HG03439 (cell line): ENCODE data around the gene ARFRP1.
A peak's percentile ranks its signal among the peaks of the same experiment; 100 is the strongest.

Experiments used
- ATAC-seq: cut with Tn5 transposase; IDR thresholded peaks from one replicate; pipeline ENCODE4 v1.9.1; 2021; ENCODE audit warnings: mild to moderate bottlenecking, moderate library complexity; ENCODE audit not compliant: unreplicated experiment

The ARFRP1 gene, protein sequence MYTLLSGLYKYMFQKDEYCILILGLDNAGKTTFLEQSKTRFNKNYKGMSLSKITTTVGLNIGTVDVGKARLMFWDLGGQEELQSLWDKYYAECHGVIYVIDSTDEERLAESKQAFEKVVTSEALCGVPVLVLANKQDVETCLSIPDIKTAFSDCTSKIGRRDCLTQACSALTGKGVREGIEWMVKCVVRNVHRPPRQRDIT

DNA sequence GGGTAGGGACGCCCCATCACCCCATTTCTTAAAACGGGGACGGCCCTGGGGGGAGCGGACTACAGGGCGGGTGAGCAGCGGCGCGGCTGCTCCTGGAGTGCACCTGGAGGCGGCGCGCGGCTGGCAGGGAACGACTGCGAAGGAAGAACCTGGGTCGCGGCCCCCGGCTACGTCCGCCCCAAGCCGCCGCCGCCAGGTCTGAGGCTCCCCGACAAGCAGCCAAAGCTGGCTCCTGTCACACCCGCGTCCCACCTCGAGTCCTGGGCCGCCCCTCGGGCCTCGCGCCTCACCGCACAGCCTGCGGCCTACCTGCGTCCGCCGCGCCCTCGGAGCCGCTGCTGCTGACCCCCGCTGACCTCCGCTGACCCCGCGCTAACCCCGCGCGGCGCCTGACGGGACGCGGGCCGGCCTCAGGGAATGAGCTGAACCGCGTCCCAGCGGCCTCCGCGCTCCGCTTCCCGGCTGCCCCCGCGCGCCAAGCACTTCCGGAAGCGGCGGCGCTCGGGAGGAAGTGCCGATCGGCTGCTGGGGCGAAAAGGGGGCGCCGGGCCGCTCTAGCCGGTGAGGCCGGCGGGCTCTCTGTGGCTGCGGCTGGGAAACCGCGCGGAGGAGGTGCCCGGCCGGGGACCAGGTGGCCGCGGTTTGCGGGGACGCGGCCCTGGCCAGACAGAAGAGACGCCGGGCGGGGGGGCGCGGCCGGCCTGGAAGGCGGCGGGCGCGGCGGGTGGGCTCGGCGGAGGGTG, at the start of gene ARFRP1, which contains the start of gene ZGPAT:
ARFRP1 (minus strand) TSS at position 419 of the 743 bp plus-strand sequence. CDS start 885 bp downstream, outside the sequence.
ZGPAT (plus strand) TSS at position 482 of the 743 bp plus-strand sequence. CDS start 542 bp downstream, outside the sequence.
- peak; percentile 62 for ATAC-seq

DNA sequence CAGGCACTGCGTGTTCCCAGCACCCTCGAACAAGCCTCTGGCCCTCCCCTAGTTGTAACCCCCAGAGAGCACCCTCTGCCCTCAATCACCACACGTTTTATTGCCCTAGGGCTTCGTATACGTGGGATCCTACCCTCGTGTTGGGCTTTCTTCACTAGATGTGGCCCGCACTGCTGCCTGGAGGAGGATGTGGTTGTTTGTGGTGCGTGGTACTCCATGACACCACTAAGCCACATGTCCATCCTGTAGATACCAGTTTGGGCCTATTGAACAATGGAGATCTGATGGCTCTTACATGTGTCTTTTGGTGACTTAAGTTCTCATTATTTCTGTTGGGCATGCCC, 48.8 kb upstream of the ARFRP1 start:
- no peak for ATAC-seq

DNA sequence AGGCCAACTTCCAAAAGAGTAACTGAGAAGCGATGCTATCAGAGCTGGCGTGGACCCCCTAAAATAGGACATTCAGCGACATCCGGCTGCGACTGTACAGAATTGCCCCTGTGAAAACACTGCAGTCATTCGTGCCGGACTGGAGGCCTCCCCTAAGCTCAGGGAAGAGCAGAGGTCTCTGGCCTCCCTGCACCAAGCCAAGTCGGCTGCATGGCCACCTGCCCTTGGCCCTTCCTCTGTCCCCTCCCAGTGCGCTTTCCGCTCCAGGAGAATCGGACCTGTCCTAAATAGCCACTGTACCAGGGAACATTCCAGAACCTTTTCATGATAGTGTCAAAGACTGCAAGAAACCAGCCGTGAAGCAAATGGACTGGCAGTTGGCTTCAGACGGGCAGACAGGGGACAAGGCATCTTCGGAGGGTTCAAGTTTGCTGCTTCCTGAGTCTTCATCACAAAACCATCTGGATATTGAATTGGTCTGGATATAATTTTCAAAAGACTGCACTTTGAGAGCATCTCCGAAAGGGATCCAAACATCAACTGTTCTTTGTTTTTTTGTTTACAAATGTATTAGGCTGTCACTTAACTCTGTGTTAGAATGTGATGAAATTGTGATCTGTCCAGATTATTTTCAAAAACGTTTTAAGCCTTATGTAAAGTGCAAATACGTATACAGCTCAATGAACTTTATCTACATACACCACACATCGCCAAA, 48.3 kb upstream of the ARFRP1 start:
- no peak for ATAC-seq

DNA sequence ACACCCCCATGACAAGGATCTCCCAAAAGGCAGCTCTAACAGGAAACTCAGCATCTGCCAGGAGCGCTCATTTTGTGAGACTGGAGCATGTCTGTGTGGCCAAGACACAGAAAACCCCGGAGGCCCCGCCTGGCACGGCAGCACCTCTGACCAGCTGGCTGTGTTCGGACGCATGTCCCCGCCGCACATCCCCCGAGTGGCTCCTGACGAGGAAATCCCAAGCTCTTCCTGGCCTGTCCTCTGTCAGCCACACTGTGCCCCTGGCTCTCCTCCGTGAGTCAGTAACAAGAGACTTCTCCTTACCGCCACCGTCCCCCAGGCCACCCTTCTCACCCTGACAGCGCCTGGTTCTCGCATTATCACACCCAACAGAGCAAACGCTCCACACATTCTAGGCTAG, 46.2 kb upstream of the ARFRP1 start:
- ATAC-seq: no peak

DNA sequence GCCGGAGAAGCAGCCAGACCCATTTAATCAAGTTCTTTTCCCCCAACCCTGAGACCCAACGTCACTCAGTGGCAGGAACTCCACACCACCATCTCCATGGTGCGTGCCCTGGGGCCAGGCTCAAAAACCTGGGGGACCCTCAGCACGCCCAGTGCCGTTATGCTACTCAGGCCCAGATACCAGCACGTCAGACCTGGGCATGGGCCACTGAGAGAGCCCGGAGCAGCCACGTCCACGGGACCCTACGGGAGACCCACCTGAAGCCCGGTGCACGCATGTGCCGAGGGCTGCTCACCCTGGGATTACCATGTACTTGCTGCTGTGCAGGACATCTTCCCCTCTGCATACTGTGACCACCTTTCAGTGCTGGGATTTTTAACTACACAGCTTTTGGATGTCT, 45.6 kb upstream of the ARFRP1 start:
- ATAC-seq: no peak

DNA sequence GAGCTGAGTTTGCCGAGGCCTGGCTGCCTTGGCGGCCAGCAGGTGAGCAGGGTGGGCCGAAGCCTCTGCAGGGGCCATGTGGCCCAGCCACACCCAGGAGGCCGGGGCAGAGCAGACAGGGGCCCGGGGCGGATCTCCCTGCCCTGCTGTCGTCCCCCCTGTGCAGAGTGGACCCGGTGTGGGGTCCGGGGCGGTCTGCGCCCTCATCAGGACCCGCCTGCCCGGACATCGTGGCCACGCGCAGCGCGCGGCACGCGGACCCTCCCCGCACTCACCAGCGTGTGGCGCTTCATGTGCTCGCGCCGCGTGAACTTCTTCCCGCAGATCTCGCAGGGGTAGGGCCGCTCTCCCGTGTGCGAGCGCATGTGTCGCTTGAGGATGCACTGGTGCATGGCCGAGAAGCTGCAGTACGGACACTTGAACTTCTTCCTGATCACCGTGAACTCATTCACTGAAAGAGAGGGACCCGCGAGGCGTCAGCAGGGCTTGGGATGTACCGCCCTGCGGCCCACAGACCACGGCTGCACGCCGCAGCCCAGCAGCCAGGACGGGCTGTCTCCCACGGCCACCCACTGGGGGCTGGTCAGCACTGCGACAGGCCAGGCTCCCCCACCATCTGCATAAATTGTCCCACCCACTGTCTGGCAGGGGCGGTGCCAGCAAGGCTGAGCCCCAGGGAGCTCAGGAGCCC, 44.8 kb upstream of the ARFRP1 start:
- no peak for ATAC-seq

DNA sequence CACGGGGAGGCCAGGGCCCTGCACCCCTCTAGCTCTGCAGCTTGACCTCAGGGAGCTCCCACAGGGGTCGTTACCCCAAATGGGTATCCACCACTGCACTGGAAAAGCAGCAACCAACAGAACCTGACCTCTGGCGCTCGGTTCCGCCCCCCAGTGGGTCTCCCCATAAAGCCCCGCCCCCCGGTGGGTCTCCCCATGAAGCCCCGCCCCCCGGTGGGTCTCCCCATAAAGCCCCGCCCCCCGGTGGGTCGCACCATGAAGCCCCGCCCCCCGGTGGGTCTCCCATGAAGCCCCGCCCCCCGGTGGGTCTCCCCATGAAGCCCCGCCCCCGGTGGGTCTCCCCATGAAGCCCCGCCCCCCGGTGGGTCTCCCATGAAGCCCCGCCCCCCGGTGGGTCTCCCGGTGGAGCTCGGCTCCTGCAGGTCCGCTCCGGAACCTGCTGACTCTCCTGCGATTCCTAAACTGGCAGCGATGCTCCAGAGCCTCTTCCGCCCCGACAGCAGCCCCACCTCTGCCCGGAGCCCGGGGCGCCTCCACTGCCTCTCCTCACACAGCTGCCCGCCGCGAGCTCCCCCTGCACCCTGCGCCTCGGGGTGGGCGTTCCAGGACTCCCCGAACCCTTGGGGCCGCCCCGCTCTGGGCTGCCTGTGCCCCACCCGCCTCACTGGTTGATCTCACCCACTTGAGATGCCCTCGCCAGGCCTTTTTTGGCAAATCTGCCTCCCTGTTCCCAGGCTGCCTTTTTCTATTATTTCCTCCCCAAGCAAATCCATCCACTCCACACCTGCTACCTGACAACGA, 43.9 kb upstream of the ARFRP1 start:
- ATAC-seq: no peak

DNA sequence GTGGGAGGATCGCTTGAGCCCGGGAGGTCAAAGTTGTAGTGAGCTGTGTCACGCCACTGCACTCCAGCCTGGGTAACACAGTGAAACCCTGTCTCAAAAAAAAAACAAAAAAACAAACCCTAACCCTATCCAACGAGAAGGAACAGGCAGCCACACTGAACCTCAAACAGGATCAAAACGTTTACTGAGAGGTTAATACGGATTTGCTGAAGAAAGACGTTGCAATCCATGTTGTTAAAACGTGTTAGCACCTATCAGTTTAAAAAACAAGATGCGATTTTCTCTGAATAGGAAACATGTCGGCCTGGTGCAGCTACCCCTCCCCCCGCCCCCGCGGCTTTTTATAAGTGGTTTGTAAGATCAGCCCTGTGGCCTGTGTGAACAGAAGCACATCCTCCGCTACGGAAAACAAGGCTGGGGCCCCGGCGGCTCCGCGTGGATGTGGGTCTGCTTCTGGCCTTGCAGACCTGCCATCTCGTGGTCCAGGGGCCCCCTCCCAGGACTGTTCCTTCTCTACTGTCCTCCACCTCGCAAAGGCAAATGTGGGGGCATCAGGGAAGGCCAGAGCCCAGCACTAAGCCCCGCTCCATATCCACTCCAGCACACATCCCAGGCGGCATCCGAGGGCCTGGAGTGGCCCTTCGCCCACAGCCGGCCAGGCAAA, 43.2 kb upstream of the ARFRP1 start:
- ATAC-seq: no peak

DNA sequence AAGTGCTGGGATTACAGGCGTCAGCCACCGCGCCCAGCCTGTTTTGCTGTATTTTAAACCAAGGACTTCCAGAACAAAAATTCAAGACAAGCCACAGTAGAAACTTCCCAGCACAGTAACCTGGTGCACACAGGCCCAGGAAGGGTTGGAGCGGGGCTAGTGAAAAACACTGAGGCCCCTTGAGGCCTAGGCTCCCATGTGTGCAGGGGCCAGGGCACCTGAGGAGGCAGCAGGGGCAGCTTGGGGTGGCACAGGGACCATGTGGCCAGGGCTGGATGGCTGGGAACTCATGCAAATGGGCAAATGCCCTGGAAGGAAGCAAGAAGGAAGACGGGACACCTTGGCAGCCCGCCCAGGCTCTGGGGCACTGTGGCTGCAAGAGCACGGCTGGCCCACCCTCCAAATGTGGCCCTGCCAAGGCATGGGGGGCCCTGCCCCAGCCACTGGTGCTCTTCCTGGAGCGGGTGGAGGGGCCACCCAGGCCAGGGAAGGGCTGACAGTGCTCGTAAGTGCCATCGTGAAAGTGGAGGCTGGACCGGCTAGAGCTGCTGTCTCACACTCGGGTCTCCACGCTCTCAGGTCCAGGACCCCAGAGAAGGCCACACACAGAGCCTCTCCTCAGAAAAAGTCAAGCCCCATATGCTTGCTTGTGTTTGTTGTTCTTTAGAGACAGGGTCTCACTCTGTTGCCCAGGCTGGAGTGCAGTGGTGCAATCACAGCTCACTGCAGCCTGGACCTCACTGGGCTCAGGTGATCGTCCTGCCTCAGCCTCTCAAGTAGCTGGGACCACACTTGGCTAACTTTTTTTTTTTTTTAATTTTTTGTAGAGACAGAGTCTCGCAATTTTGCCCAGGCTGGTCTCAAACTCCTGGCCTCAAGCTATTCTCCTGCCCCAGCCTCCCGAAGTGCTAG, 42.1 kb upstream of the ARFRP1 start:
- no peak for ATAC-seq

DNA sequence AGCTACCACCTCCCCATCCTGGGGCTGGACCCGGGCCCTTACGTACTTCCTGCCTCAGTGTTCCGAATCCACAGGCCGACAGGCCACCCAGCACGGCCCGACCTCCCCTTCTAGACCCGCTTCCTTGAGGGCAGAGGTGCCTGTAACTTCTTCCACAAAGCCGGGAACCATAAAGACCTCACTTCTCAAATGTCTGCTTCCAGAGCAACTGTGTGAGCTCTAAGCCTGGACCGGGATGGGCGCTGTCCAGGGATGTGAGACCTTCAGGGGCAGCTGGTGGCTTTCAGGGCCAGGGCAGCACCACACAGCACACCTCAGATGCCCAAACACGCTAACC, 41.1 kb upstream of the ARFRP1 start:
- ATAC-seq: no peak

DNA sequence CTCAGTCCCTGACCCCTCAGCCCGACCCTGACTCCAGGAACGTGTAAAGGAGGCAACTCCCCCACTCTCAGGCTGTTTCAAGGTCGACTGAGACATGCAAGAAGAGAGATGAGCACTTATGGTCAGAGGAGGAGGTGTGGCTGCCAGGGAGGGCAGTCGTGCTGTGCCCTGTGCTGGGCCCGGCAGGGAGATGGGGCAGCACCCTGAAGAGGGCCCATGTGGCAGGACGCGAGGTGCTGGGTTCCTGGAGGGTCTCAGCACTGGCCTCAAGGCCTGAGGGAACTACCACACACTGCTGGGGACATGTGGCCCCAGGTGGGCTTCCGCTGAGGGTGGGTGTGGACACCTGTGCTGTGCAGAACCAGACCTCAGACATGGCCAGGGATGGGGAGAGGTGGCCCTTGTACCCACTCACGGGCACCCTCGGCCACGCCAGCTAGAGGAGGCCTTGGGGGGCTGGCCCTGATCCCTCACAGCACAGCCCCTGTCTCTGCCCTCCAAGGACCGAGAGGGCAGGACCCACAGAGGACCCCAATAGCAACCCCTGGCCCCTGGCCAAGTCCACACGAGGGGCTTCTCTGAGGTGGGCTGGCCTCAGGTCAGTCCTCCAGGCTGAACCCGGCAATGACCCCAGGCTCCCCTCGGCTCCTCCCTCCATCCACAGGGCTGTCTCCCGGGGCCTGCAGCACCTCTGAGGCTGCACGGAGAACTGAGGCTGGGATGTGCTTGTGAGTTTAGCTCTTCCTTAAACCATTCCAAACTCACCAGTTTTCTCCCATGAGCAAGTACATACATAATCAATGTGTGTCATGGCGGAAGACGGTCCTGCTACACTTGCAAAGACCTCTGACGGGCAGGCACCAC, 40.5 kb upstream of the ARFRP1 start:
- ATAC-seq: no peak

DNA sequence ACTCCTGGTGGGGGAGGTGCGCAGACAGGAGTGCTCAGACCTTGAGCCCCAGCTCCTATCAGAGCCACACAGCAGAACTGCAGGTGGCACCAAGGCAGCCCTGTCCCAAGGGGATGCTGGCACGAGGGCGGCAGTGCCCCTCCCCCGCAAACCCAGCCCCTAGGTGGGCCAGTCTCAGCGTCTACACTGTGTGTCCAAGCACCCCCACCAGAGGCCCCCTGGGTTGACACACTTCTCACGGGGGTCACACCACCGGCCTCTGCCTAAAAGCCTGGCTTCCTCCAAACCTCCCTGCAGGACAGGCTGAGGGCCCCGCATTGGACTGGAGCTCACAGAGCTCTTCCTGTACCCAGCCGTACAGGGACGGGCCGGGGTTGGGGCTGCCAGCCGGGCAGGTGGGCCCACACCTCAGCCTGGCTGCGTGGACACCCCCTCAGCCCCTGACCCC, 39.9 kb upstream of the ARFRP1 start:
- ATAC-seq: no peak

DNA sequence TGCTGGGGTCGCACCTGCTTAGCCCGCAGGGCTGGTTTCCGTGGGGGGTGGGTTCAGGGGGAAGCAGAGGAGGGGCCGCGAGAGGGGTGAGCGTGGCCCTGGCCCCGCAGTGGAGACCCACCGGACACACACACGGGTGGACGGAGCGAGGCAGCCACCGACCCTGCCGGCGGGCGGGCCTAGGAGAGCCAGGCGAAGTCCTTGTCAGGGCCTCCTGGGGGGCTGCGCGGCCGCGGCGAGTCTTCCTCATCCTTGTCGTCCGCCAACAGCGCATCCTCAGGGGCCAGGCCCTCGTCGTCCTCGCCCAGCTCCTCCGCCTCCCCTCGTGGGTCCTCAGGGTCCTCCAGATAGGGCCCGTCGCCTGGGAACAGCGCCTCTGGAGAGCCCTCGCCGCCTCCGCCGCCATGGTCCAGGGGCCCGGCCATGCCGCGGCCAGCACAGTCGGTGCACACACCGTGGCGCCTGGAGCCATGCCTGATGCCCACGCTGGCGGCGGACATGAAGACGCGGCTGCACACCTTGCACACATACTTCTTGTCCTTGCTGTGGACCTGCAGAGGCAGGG, 39.1 kb upstream of the ARFRP1 start:
- no peak for ATAC-seq

DNA sequence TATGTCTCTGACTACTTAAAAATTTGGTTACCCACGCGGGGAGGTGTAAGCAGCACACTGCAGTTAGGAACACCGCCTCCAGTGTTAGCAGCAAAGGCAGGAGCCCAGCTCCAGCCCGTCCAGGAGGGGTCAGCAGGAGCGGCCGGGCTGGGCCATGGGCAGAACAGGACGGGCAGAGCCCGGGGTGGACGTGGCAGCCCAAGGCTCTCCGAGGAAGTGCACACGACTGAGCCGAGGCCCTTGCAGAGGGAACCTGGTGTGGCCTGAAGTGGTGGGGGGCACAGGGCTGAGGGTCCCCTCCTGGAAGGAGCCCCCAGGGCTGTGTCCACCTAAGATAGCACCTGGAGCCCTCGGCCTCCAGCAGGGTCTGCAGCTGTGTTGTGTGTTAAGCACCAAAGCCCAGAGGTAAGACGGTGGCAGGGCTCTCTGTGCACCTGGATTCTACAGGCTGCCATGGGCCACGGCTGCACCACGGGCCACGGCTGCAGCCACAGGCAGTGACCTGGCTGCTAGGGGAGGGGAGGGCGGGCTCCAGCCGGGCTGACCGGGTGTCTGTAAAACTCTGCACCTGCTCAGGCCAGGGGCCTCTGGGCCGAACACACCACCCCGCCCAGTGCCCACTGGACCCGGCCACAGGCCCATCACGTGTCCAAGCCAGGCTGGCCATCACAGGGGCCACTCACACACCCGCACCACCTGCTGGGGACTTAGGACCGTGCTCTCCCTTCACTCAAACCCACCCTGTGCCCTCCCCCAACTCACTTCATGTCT, 38.4 kb upstream of the ARFRP1 start:
- ATAC-seq: no peak

DNA sequence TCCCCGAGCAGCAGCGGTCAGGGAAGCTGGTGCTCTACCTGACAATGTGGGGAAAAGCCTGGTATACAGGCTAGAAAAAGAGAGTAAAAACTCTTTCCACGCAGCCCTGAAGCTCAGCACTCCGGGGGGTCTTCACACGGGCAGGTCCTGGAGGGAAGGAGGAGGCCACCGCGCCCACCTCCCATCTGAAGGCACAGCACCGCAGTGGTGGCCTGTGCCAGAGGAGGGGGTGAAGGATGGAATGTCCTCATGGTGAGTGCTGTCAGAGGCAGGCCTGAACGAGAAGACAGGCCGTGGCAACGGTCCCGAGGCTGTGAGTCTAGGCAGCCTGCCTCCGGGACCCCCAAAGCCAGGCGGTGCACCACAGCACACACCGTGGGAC, 37.6 kb upstream of the ARFRP1 start:
- no peak for ATAC-seq

DNA sequence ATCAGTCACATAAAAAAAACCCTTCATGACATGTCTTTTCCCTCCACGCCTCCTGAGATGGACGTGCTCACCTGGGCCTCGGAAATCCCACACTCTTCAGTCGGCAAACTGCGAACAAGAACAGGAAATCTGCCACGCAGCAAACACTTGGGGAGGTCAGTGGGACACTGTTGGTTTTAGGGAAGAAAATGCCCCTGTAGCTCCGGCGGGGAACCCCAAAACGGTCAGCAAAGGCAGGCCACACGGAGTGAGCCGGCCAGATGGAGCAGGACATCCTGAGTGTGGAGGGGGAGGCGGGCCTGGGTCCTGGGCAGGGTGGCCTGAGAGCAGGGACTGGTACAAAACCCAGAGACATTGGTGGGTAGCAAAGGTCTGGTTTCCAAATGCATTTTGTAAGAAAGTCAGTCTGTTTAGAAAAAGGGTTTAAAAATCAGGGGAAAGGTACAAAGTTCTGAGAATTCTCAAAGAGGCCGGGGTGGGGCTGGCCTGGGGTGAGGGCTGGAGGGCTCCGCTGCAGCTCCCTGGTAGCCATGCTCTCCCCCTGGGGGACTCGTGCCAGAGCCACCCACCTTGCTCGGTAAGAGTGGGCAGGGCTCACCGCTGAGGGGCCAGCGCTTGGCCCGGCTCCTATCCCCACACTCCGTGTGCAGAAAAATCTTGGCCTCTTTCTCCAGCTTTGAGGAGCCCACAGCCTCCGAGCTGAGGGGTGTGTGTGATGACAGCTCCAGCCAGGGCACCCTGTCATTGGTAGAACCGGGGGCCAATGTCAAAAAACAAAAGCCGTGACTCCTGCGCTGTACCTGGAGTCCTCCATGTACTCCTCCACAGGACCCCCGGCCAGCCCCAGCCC, 37.0 kb upstream of the ARFRP1 start:
- no peak for ATAC-seq
